Measurements from ENCODE around the gene RNF151.
"Not testable (repeated sequence)": the region's sequence is repeated elsewhere in the genome, so short reads cannot be mapped to it uniquely, and the experiment has no call there.

The RNF151 gene

GRCh38 chr16:1959269-1960039 lies 7.2 kb upstream of the RNF151 start, which contains the start of gene NDUFB10:
Gene NDUFB10 (plus strand): TSS chr16:1959538. CDS start chr16:1959625, 87 bp downstream.
- Histone ChIP-seq H3K4me1 (peaks cover 10% of the 10 kb centered on the region), H3K4me3 (ENCODE audit: low read depth, low read length) (peak within 1 kb of the TSS; percentile 91), H3K9ac (peak within 1 kb of the TSS; percentile 64), H3K27ac (peak within 1 kb of the TSS; percentile 75), H3K4me2 (ENCODE audit: low read length) (peak within 1 kb of the TSS; percentile 75), H3K79me2 (no peaks in the 10 kb centered on the region), H3K9me3 (ENCODE audit: control insufficient read depth, low read length) (no peaks in the 10 kb centered on the region), H3K27me3 (ENCODE audit: control insufficient read depth, insufficient read depth, low read length) (no peaks in the 10 kb centered on the region), H3K36me3 (ENCODE audit: control insufficient read depth, insufficient read depth, low read length) (no peaks in the 10 kb centered on the region), H2AFZ (peak within 1 kb of the TSS; percentile 92)
- peak; percentile 82 for TF ChIP-seq CTCF (IDR thresholded peaks at IDR 0.05)

- peak overlapping the region; percentile 91 for H3K4me3 ChIP-seq (ENCODE audit: low read depth, low read length)
- H3K9ac ChIP-seq, result no peak overlapping the region
- H3K9me3 ChIP-seq (ENCODE audit: control insufficient read depth, low read length), result no peaks in the 10 kb centered on the region
Observed at GRCh38 chr16:1960665-1961630, 5.7 kb upstream of the RNF151 start.

GRCh38 chr16:1961651-1962067 lies 5.0 kb upstream of the RNF151 start:
- Histone ChIP-seq H3K9ac (no peak overlapping the region), H2AFZ (no peak overlapping the region), H3K4me1 (peaks cover 10% of the 10 kb centered on the region), H3K79me2 (no peaks in the 10 kb centered on the region), H3K27ac (no peak overlapping the region), H3K4me3 (ENCODE audit: low read depth, low read length) (no peak overlapping the region), H3K4me2 (ENCODE audit: low read length) (no peak overlapping the region), H3K36me3 (ENCODE audit: control insufficient read depth, insufficient read depth, low read length) (no peaks in the 10 kb centered on the region), H3K9me3 (ENCODE audit: control insufficient read depth, low read length) (no peaks in the 10 kb centered on the region), H3K27me3 (ENCODE audit: control insufficient read depth, insufficient read depth, low read length) (no peaks in the 10 kb centered on the region)
- TF ChIP-seq CTCF (IDR thresholded peaks at IDR 0.05), result no peak

More at GRCh38 chr16:1960665-1961630, 5.7 kb upstream of the RNF151 start:
- peaks cover 10% of the 10 kb centered on the region for H3K4me1 ChIP-seq
- TF ChIP-seq CTCF (IDR thresholded peaks at IDR 0.05), result no peak
- no peaks in the 10 kb centered on the region for H3K27me3 ChIP-seq (ENCODE audit: control insufficient read depth, insufficient read depth, low read length)
- no peak overlapping the region for H2AFZ ChIP-seq
- no peaks in the 10 kb centered on the region for H3K36me3 ChIP-seq (ENCODE audit: control insufficient read depth, insufficient read depth, low read length)
- peak overlapping the region; percentile 75 for H3K4me2 ChIP-seq (ENCODE audit: low read length)
- no peak overlapping the region for H3K27ac ChIP-seq
- H3K79me2 ChIP-seq, result no peaks in the 10 kb centered on the region

GRCh38 chr16:1962161-1963153 lies 4.2 kb upstream of the RNF151 start:
- not testable (repeated sequence) for H3K4me3 ChIP-seq (ENCODE audit: low read depth, low read length); H3K27ac ChIP-seq; H3K4me2 ChIP-seq (ENCODE audit: low read length); H3K9me3 ChIP-seq (ENCODE audit: control insufficient read depth, low read length); H3K36me3 ChIP-seq (ENCODE audit: control insufficient read depth, insufficient read depth, low read length); H3K9ac ChIP-seq; H3K27me3 ChIP-seq (ENCODE audit: control insufficient read depth, insufficient read depth, low read length); H2AFZ ChIP-seq; H3K79me2 ChIP-seq
- H3K4me1 ChIP-seq, result peaks cover 10% of the 10 kb centered on the region
